ENCODE data around the gene PPP2R2D.

- TF ChIP-seq EZH2 (IDR thresholded peaks at IDR 0.05), result no peak
- TF ChIP-seq POLR2AphosphoS5 (IDR thresholded peaks at IDR 0.05; ENCODE audit: borderline replicate concordance, low read depth, low read length), result no peak
- TF ChIP-seq FOXP2 (optimal IDR thresholded peaks at IDR 0.05; ENCODE audit: control extremely low read depth, extremely low read length, insufficient read depth), result no peak
These were observed 82.0 kb downstream of the PPP2R2D start for GRCh38 chr10:131982796-131983195.
